Testis (tissue), 3 donors: ENCODE measurements around the gene SLC2A1. TPM values are rescaled to one million over a fixed set of nuclear protein-coding genes. Genes with fewer than 3 reads are reported as not detected.

Source experiments
- DNase-seq: peaks from one replicate; pipeline ENCODE4 v3.0.0-alpha.2; 2019
- H3K27ac ChIP-seq, 2 donors: fragments of 200-600 bp; sonication (generic); one replicate each; pipeline ENCODE4 v1.5.1; 2019
- H3K27me3 ChIP-seq: fragments of 200-600 bp; sonication (generic); one replicate; pipeline ENCODE4 v1.5.1; 2019
- H3K36me3 ChIP-seq: fragments of 200-600 bp; sonication (generic); one replicate; pipeline ENCODE4 v1.5.1; 2017; ENCODE audit warnings: low read depth; ENCODE audit errors: missing control alignments
- H3K4me1 ChIP-seq: fragments of 200-600 bp; sonication (generic); one replicate; pipeline ENCODE4 v1.5.1; 2019
- H3K4me3 ChIP-seq, 2 donors: fragments of 200-600 bp; sonication (generic); one replicate each; pipeline ENCODE4 v1.5.1; 2017 to 2019
- H3K9me3 ChIP-seq: fragments of 200-600 bp; sonication (generic); one replicate; pipeline ENCODE4 v1.5.1; 2017
- CTCF ChIP-seq, 3 experiments: fragments of 450-650 bp in 2 of 3; fragments of 200-600 bp in 1 of 3; sonication (generic) in 1 of 3; IDR thresholded peaks; one replicate each; pipeline ENCODE4 v1.5.1; 2016 to 2019; ENCODE audit warnings: antibody characterized with exemption in 3 of 3, mild to moderate bottlenecking in 2 of 3, moderate library complexity in 1 of 3
- POLR2A ChIP-seq: fragments of 450-650 bp; IDR thresholded peaks from one replicate; pipeline ENCODE4 v1.6.1; 2017; ENCODE audit warnings: antibody characterized with exemption, mild to moderate bottlenecking, moderate library complexity
- WGBS, 2 donors: methylation state at CpG; one replicate each; pipeline ENCODE4 v1.1.5; 2018; 5-methylcytosine and 5-hydroxymethylcytosine counted together
- intact Hi-C: fragments of 100-400 bp; cut with DNase I; formaldehyde crosslinking; loops from one replicate; pipeline ENCODE4 v1.15.1; 2023; ENCODE audit warnings: low total_unique reads
- polyA plus RNA-seq: library from polyadenylated mRNA; stranded (reverse); fragments of 350-450 nt; fragmentation: Illumina TruSeq; extraction: RNeasy Lipid Tissue Mini Kit (QIAGEN cat#74804); gene quantifications from one replicate; pipeline ENCODE4 v1.2.3, GENCODE V29; 2014; ENCODE audit warnings: low read depth, low replicate concordance; ENCODE audit not compliant: insufficient read depth
- total RNA-seq, 2 donors: library from RNA; depleted of rRNA; stranded (reverse); fragments of >200 nt; gene quantifications; one replicate each; pipeline ENCODE4 v1.2.3, GENCODE V29; 2016

Gene SLC2A1
- total and polyA plus RNA-seq, 3 donors from 2014 or later = 19.4 to 38.3 (median 36.9) TPM

GRCh38 chr1:42981255-42981805, 22.7 kb upstream of the SLC2A1 start:
- H3K4me1 ChIP-seq = no peaks in the 10 kb centered on the region
- WGBS, 2 donors = 61 to 74% methylated on average over 4 of the region's 4 CpGs
- intact Hi-C loops = no loop called here
- DNase-seq = no peak
- H3K36me3 ChIP-seq = no peaks in the 10 kb centered on the region
- no peak overlapping the region for H3K4me3 ChIP-seq
- H3K9me3 ChIP-seq = no peaks in the 10 kb centered on the region
- no peaks in the 10 kb centered on the region for H3K27me3 ChIP-seq
- H3K27ac ChIP-seq = no peak overlapping the region
- TF ChIP-seq CTCF (IDR thresholded peaks at IDR 0.05) = no peak
- TF ChIP-seq POLR2A = no peak

- WGBS, 2 donors = 81 to 93% methylated on average over 5 to 9 of the region's 9 CpGs
- H3K27ac ChIP-seq = no peak overlapping the region
- intact Hi-C loops = no loop called here
These were observed 21.5 kb upstream of the SLC2A1 start for GRCh38 chr1:42979896-42980800.

GRCh38 chr1:42979036-42979430, 20.4 kb upstream of the SLC2A1 start:
- no peak for TF ChIP-seq CTCF (IDR thresholded peaks at IDR 0.05)
- no peak for TF ChIP-seq POLR2A
- Histone ChIP-seq H3K27ac (no peak overlapping the region), H3K36me3 (no peaks in the 10 kb centered on the region), H3K9me3 (no peaks in the 10 kb centered on the region), H3K4me3 (no peak overlapping the region), H3K27me3 (no peaks in the 10 kb centered on the region), H3K4me1 (no peaks in the 10 kb centered on the region)
- intact Hi-C loops = no loop called here
- no peak for DNase-seq
- WGBS, 2 donors = 98 to 100% methylated on average over 2 of the region's 2 CpGs

More at GRCh38 chr1:42979896-42980800, 21.5 kb upstream of the SLC2A1 start:
- DNase-seq = no peak
- no peaks in the 10 kb centered on the region for H3K36me3 ChIP-seq
- TF ChIP-seq POLR2A (no peak), CTCF (IDR thresholded peaks at IDR 0.05) (no peak)
- H3K9me3 ChIP-seq = no peaks in the 10 kb centered on the region
- H3K27me3 ChIP-seq = no peaks in the 10 kb centered on the region
- no peaks in the 10 kb centered on the region for H3K4me1 ChIP-seq
- no peak overlapping the region for H3K4me3 ChIP-seq

GRCh38 chr1:42978317-42979035, 19.8 kb upstream of the SLC2A1 start:
- intact Hi-C loops = no loop called here
- Histone ChIP-seq H3K4me1 (no peaks in the 10 kb centered on the region), H3K9me3 (no peaks in the 10 kb centered on the region), H3K4me3 (no peak overlapping the region), H3K27ac (no peak overlapping the region), H3K27me3 (no peaks in the 10 kb centered on the region), H3K36me3 (no peaks in the 10 kb centered on the region)
- no peak for DNase-seq
- TF ChIP-seq POLR2A (no peak), CTCF (IDR thresholded peaks at IDR 0.05) (no peak)
- WGBS, 2 donors = 86 to 87% methylated on average over 14 of the region's 14 CpGs
